HCT116 (cell line): ENCODE results near the gene CD19.

ENCODE experiments used
- CEBPB ChIP-seq: IDR thresholded peaks from 2 replicates; pipeline ENCODE4 v1.6.1; 2012; ENCODE audit warnings: low read depth
- CTCF ChIP-seq, 3 experiments: fragments of 200-600 bp in 1 of 3; sonication (generic) in 1 of 3; IDR thresholded peaks in 2 of 3; conservative IDR thresholded peaks in 1 of 3; 2 replicates each; pipeline ENCODE4 v1.5.1; 2012 to 2017; ENCODE audit warnings: low read depth in 2 of 3, low read length in 2 of 3, antibody characterized with exemption in 1 of 3, borderline replicate concordance in 1 of 3, control low read depth in 1 of 3, mild to moderate bottlenecking in 1 of 3, mixed read lengths in 1 of 3, mixed run types in 1 of 3, moderate library complexity in 1 of 3; ENCODE audit not compliant: insufficient read depth in 1 of 3
- EZH2 ChIP-seq: fragments of 200-600 bp; sonication (generic); IDR thresholded peaks from 2 replicates; pipeline ENCODE4 v1.6.1; 2017; ENCODE audit warnings: antibody characterized with exemption, mixed run types
- POLR2A ChIP-seq: IDR thresholded peaks from 2 replicates; pipeline ENCODE4 v1.7.0; 2011; ENCODE audit warnings: borderline replicate concordance; ENCODE audit not compliant: insufficient read depth, insufficient read length; ENCODE audit errors: extremely low read depth
- POLR2AphosphoS5 ChIP-seq: IDR thresholded peaks from 2 replicates; pipeline ENCODE4 v1.6.1; 2011; ENCODE audit warnings: mild to moderate bottlenecking, low read depth, low read length, moderate library complexity
- RAD21 ChIP-seq: IDR thresholded peaks from 2 replicates; pipeline ENCODE4 v1.6.1; 2012; ENCODE audit warnings: low read depth, mild to moderate bottlenecking
- SRF ChIP-seq: IDR thresholded peaks from 2 replicates; pipeline ENCODE4 v1.6.1; 2012; ENCODE audit warnings: low read depth

GRCh38 chr16:28912558-28912957, 19.2 kb upstream of the CD19 start:
- TF ChIP-seq CTCF (IDR thresholded peaks at IDR 0.05 in 2 of 3, conservative IDR thresholded peaks at IDR 0.05 in 1 of 3; ENCODE audit: borderline replicate concordance in 1 of 3, insufficient read depth in 1 of 3, low read depth in 2 of 3, low read length in 2 of 3) (no peak), POLR2AphosphoS5 (no peak), RAD21 (no peak), EZH2 (no peak), POLR2A (no peak), SRF (no peak), CEBPB (no peak)
